Liver (tissue), 9 donors: ENCODE results near the gene RND1. TPM values are rescaled to one million over a fixed set of nuclear protein-coding genes. Genes with fewer than 3 reads are reported as not detected.

Experiments used
- DNase-seq: peaks from one replicate; pipeline ENCODE4 v3.0.0-alpha.2; 2017; ENCODE audit warnings: low spot score
- H3K27ac ChIP-seq, 2 donors: one replicate each; pipeline ENCODE4 v1.7.0; 2013; ENCODE audit warnings: inconsistent platforms in 2 of 2, low read length in 2 of 2, control low read depth in 1 of 2, low read depth in 1 of 2, mild to moderate bottlenecking in 1 of 2
- H3K27me3 ChIP-seq, 4 donors: one replicate each; pipeline versions ENCODE4 v1.6.1 to v1.7.0; 2013; ENCODE audit warnings: low read length in 3 of 4, inconsistent platforms in 1 of 4, mild to moderate bottlenecking in 1 of 4, moderate library complexity in 1 of 4; ENCODE audit not compliant: control insufficient read depth in 4 of 4, insufficient read depth in 4 of 4
- H3K36me3 ChIP-seq, 4 donors: one replicate each; pipeline versions ENCODE4 v1.6.1 to v1.7.0; 2013; ENCODE audit warnings: low read length in 3 of 4, mild to moderate bottlenecking in 3 of 4, low read depth in 1 of 4, moderate library complexity in 1 of 4; ENCODE audit not compliant: control insufficient read depth in 4 of 4, insufficient read depth in 3 of 4
- H3K4me1 ChIP-seq, 4 donors: one replicate each; pipeline versions ENCODE4 v1.6.1 to v1.7.0; 2013; ENCODE audit warnings: low read length in 3 of 4, mild to moderate bottlenecking in 3 of 4, moderate library complexity in 1 of 4; ENCODE audit not compliant: control insufficient read depth in 4 of 4, insufficient read depth in 4 of 4
- H3K4me3 ChIP-seq, 3 donors: one replicate each; pipeline versions ENCODE4 v1.6.1 to v1.7.0; 2013; ENCODE audit warnings: low read length in 3 of 3, control low read depth in 1 of 3, low read depth in 1 of 3, mild to moderate bottlenecking in 1 of 3
- H3K9ac ChIP-seq, 2 donors: one replicate each; pipeline ENCODE4 v1.7.0; 2013; ENCODE audit warnings: low read length in 2 of 2, mild to moderate bottlenecking in 2 of 2, moderate library complexity in 2 of 2, control low read depth in 1 of 2, low read depth in 1 of 2
- H3K9me3 ChIP-seq, 4 donors: one replicate each; pipeline versions ENCODE4 v1.6.1 to v1.7.0; 2013; ENCODE audit warnings: low read length in 3 of 4; ENCODE audit not compliant: control insufficient read depth in 4 of 4
- ATF3 ChIP-seq: IDR thresholded peaks from 2 replicates; pipeline ENCODE4 v1.6.1; 2016; ENCODE audit warnings: antibody characterized with exemption
- CTCF ChIP-seq: fragments of 150-350 bp; IDR thresholded peaks from 2 replicates; pipeline ENCODE4 v1.5.1; 2017; ENCODE audit warnings: improper control_type of control experiment, low read depth, low read length; ENCODE audit not compliant: missing input control
- EGR1 ChIP-seq, 2 donors: IDR thresholded peaks; 2 replicates each; pipeline ENCODE4 v1.6.1; 2016 to 2018; ENCODE audit warnings: antibody characterized with exemption in 2 of 2, low read depth in 2 of 2
- FOXA1 ChIP-seq: IDR thresholded peaks from 2 replicates; pipeline ENCODE4 v1.6.1; 2016; ENCODE audit warnings: antibody characterized with exemption
- FOXA2 ChIP-seq: IDR thresholded peaks from 2 replicates; pipeline ENCODE4 v1.6.1; 2016; ENCODE audit warnings: antibody characterized with exemption
- GABPA ChIP-seq, 2 donors: IDR thresholded peaks in 1 of 2; conservative IDR thresholded peaks in 1 of 2; 2 replicates each; pipeline ENCODE4 v1.6.1; 2016; ENCODE audit warnings: antibody characterized with exemption in 2 of 2, mild to moderate bottlenecking in 1 of 2, moderate library complexity in 1 of 2
- HNF4A ChIP-seq, 2 donors: conservative IDR thresholded peaks; 2 replicates each; pipeline ENCODE4 v1.6.1; 2016; ENCODE audit warnings: antibody characterized with exemption in 2 of 2, mild to moderate bottlenecking in 2 of 2
- HNF4G ChIP-seq: IDR thresholded peaks from 2 replicates; pipeline ENCODE4 v1.6.1; 2016; ENCODE audit warnings: antibody characterized with exemption
- JUND ChIP-seq, 2 donors: IDR thresholded peaks; 2 replicates each; pipeline ENCODE4 v1.6.1; 2016; ENCODE audit warnings: antibody characterized with exemption in 2 of 2
- MAX ChIP-seq: IDR thresholded peaks from 2 replicates; pipeline ENCODE4 v1.6.1; 2016; ENCODE audit warnings: antibody characterized with exemption
- NR2F2 ChIP-seq: IDR thresholded peaks from 2 replicates; pipeline ENCODE4 v1.6.1; 2016; ENCODE audit warnings: antibody characterized with exemption
- RAD21 ChIP-seq, 2 donors: IDR thresholded peaks; 2 replicates each; pipeline ENCODE4 v1.6.1; 2016; ENCODE audit warnings: antibody characterized with exemption in 2 of 2, mild to moderate bottlenecking in 2 of 2
- REST ChIP-seq: IDR thresholded peaks from 2 replicates; pipeline ENCODE4 v1.6.1; 2016; ENCODE audit warnings: antibody characterized with exemption, mild to moderate bottlenecking
- RXRA ChIP-seq, 2 donors: IDR thresholded peaks; 2 replicates each; pipeline ENCODE4 v1.6.1; 2017 to 2018; ENCODE audit warnings: antibody characterized with exemption in 2 of 2, mild to moderate bottlenecking in 1 of 2
- SP1 ChIP-seq: IDR thresholded peaks from 2 replicates; pipeline ENCODE4 v1.6.1; 2018; ENCODE audit warnings: antibody characterized with exemption, mild to moderate bottlenecking
- TAF1 ChIP-seq: conservative IDR thresholded peaks from 2 replicates; pipeline ENCODE4 v1.6.1; 2016; ENCODE audit warnings: antibody characterized with exemption, mild to moderate bottlenecking
- YY1 ChIP-seq: IDR thresholded peaks from 2 replicates; pipeline ENCODE4 v1.6.1; 2016; ENCODE audit warnings: antibody characterized with exemption, mild to moderate bottlenecking
- WGBS: extraction: QIAGEN DNeasy Blood & Tissue Kit; methylation state at CpG from one replicate; pipeline ENCODE4 v1.1.7; 2013; 5-methylcytosine and 5-hydroxymethylcytosine counted together
- polyA plus RNA-seq, 2 donors: library from polyadenylated mRNA; stranded (reverse) in 1 of 2; unstranded in 1 of 2; fragments of 200-250 nt in 1 of 2; fragments of >200 nt in 1 of 2; fragmentation: Nextera tagmentation in 1 of 2; extraction: Ambion mirVana in 1 of 2; gene quantifications; one replicate each; pipeline versions ENCODE4 v1.2.1 to v1.2.3, GENCODE V29; 2013 to 2015
- total RNA-seq, 2 donors: library from RNA; depleted of rRNA; stranded (reverse); fragments of >200 nt; gene quantifications; one replicate each; pipeline ENCODE4 v1.2.3, GENCODE V29; 2014
- donor health status: healthy.
- donor health status: healthy.
- donor health status: healthy.
- donor health status: healthy.
- donor health status: healthy.

RND1 gene
- total and polyA plus RNA-seq, 4 donors: 7.7 to 16.5 (median 8.5) TPM

- no peaks in the 10 kb centered on the region for H3K27me3 ChIP-seq
- no peak for TF ChIP-seq CTCF
- no peak for TF ChIP-seq FOXA2
- TF ChIP-seq GABPA (IDR thresholded peaks at IDR 0.05 in 1 of 2, conservative IDR thresholded peaks at IDR 0.05 in 1 of 2): no peak
- no peak for TF ChIP-seq HNF4G
- TF ChIP-seq REST: no peak
- peak in 1 of 2 donors; percentile 7 for TF ChIP-seq HNF4A (conservative IDR thresholded peaks at IDR 0.05)
- TF ChIP-seq RAD21 (IDR thresholded peaks at IDR 0.05): no peak
- no peak for TF ChIP-seq ATF3
- H3K4me1 ChIP-seq: peaks cover 28 to 48% (median 37%) of the 10 kb centered on the region in 4 donors
- no peak overlapping the region for H3K9ac ChIP-seq
- WGBS: 57% methylated on average over 9 of the region's 9 CpGs
- no peaks in the 10 kb centered on the region for H3K9me3 ChIP-seq
- H3K36me3 ChIP-seq: no peaks in the 10 kb centered on the region
- no peak for DNase-seq
- no peak overlapping the region for H3K4me3 ChIP-seq
- H3K27ac ChIP-seq: no peak overlapping the region
Measured at GRCh38 chr12:48880647-48881046, 15.0 kb upstream of the RND1 start.

GRCh38 chr12:48878548-48878947, 12.9 kb upstream of the RND1 start:
- WGBS: 42% methylated on average over 2 of the region's 2 CpGs
- Histone ChIP-seq H3K4me1 (peaks cover 27 to 40% (median 31%) of the 10 kb centered on the region in 4 donors), H3K36me3 (no peaks in the 10 kb centered on the region), H3K9ac (no peak overlapping the region), H3K9me3 (no peaks in the 10 kb centered on the region), H3K27ac (peak overlapping the region; percentile 54 to 64), H3K4me3 (no peak overlapping the region), H3K27me3 (no peaks in the 10 kb centered on the region)
- no peak for DNase-seq
- no peak for TF ChIP-seq CTCF
- TF ChIP-seq HNF4G: peak; percentile 58
- no peak for TF ChIP-seq TAF1
- TF ChIP-seq RAD21 (IDR thresholded peaks at IDR 0.05): peak in 1 of 2 donors; percentile 7
- TF ChIP-seq ATF3: no peak
- TF ChIP-seq MAX: no peak
- peak; percentile 76 for TF ChIP-seq SP1
- TF ChIP-seq FOXA1: no peak
- TF ChIP-seq EGR1 (IDR thresholded peaks at IDR 0.05; ENCODE audit: low read depth in 2 of 2): no peak
- TF ChIP-seq HNF4A (conservative IDR thresholded peaks at IDR 0.05): peak; percentile 94 to 96
- TF ChIP-seq JUND (IDR thresholded peaks at IDR 0.05): peak in 1 of 2 donors; percentile 67
- peak; percentile 86 to 88 for TF ChIP-seq RXRA (IDR thresholded peaks at IDR 0.05)
- peak; percentile 87 for TF ChIP-seq NR2F2
- no peak for TF ChIP-seq GABPA (IDR thresholded peaks at IDR 0.05 in 1 of 2, conservative IDR thresholded peaks at IDR 0.05 in 1 of 2)
- TF ChIP-seq FOXA2: no peak
- no peak for TF ChIP-seq REST
- peak; percentile 42 for TF ChIP-seq YY1
